NCI-H510A (cell line): Measurements from ENCODE around the gene ITPR1.

Experiments used
- DNase-seq: peaks from one replicate; lab custom pipeline; 2025; lab: John Stamatoyannopoulos, UW

ITPR1 gene

GRCh38 chr3:4744405-4745234 lies 251.5 kb downstream of the ITPR1 start:
- no peak for DNase-seq

GRCh38 chr3:4745235-4745610 lies 252.1 kb downstream of the ITPR1 start:
- no peak for DNase-seq

GRCh38 chr3:4746241-4746958 lies 253.3 kb downstream of the ITPR1 start:
- no peak for DNase-seq

GRCh38 chr3:4748127-4748526 lies 255.0 kb downstream of the ITPR1 start:
- DNase-seq, result no peak

- DNase-seq, result no peak
These were observed 255.7 kb downstream of the ITPR1 start for GRCh38 chr3:4748701-4749378.

GRCh38 chr3:4749567-4750002 lies 256.4 kb downstream of the ITPR1 start:
- no peak for DNase-seq

GRCh38 chr3:4750306-4750968 lies 257.3 kb downstream of the ITPR1 start:
- no peak for DNase-seq

- no peak for DNase-seq
These were observed 257.9 kb downstream of the ITPR1 start for GRCh38 chr3:4751029-4751501.

- no peak for DNase-seq
These were observed 258.5 kb downstream of the ITPR1 start for GRCh38 chr3:4751502-4752101.

- DNase-seq, result no peak
These were observed 259.3 kb downstream of the ITPR1 start for GRCh38 chr3:4752201-4753072.

GRCh38 chr3:4753073-4753691 lies 260.0 kb downstream of the ITPR1 start:
- DNase-seq, result no peak

GRCh38 chr3:4754180-4755086 lies 261.3 kb downstream of the ITPR1 start:
- DNase-seq, result no peak

GRCh38 chr3:4755566-4755965 lies 262.4 kb downstream of the ITPR1 start:
- DNase-seq, result no peak

GRCh38 chr3:4756057-4756775 lies 263.1 kb downstream of the ITPR1 start:
- DNase-seq, result no peak

GRCh38 chr3:4756855-4757574 lies 263.9 kb downstream of the ITPR1 start:
- no peak for DNase-seq

GRCh38 chr3:4757575-4758248 lies 264.6 kb downstream of the ITPR1 start:
- DNase-seq, result no peak

- DNase-seq, result no peak
These were observed 265.2 kb downstream of the ITPR1 start for GRCh38 chr3:4758249-4758860.
